PC-3 (cell line): Measurements from ENCODE around the gene SDK1.

Experiments used
- CTCF ChIP-seq: fragments of 300-600 bp; sonication (generic); conservative IDR thresholded peaks from 2 replicates; pipeline ENCODE4 v1.5.1; 2017; ENCODE audit warnings: antibody characterized with exemption, low read depth, mild to moderate bottlenecking, low read length
- EZH2phosphoT487 ChIP-seq: fragments of 300-600 bp; sonication (generic); IDR thresholded peaks from 2 replicates; pipeline ENCODE4 v1.6.1; 2018; ENCODE audit warnings: mild to moderate bottlenecking, antibody characterized with exemption, low read length, borderline replicate concordance

GRCh38 chr7:3404501-3404900 is 103.4 kb downstream of the SDK1 start:
- no peak for TF ChIP-seq CTCF
- TF ChIP-seq EZH2phosphoT487 = no peak
